GM21423 (cell line): Measurements from ENCODE around the gene SMIM33.
"Not testable (repeated sequence)": the region's sequence is repeated elsewhere in the genome, so short reads cannot be mapped to it uniquely, and the experiment has no call there.

ENCODE experiments used
- ATAC-seq: cut with Tn5 transposase; IDR thresholded peaks from one replicate; pipeline ENCODE4 v1.9.1; 2021; ENCODE audit warnings: mild to moderate bottlenecking, moderate library complexity; ENCODE audit not compliant: unreplicated experiment

SMIM33 gene

GRCh38 chr5:139456776-139457175, 14.0 kb upstream of the SMIM33 start:
- ATAC-seq = no peak

- ATAC-seq = no peak
These were observed 13.6 kb upstream of the SMIM33 start for GRCh38 chr5:139457241-139457640.

GRCh38 chr5:139457653-139458306, 13.0 kb upstream of the SMIM33 start:
- peak; percentile 28 for ATAC-seq

GRCh38 chr5:139458580-139459407, 12.0 kb upstream of the SMIM33 start:
- peak; percentile 69 for ATAC-seq

GRCh38 chr5:139459451-139459934, 11.3 kb upstream of the SMIM33 start:
- ATAC-seq = no peak

GRCh38 chr5:139460455-139460854, 10.3 kb upstream of the SMIM33 start:
- no peak for ATAC-seq

- no peak for ATAC-seq
These were observed 9.6 kb upstream of the SMIM33 start for GRCh38 chr5:139461176-139461575.

GRCh38 chr5:139461698-139462097, 9.1 kb upstream of the SMIM33 start:
- ATAC-seq = no peak

- no peak for ATAC-seq
These were observed 8.1 kb upstream of the SMIM33 start, which contains the start of gene ECSCR for GRCh38 chr5:139462586-139463276. ECSCR (minus strand) TSS chr5:139462743; CDS start chr5:139462670, 73 bp downstream.

GRCh38 chr5:139468421-139468931, 2.3 kb upstream of the SMIM33 start:
- no peak for ATAC-seq

GRCh38 chr5:139472386-139473030, 1.7 kb downstream of the SMIM33 start:
- ATAC-seq = no peak

GRCh38 chr5:139473105-139473504, 2.3 kb downstream of the SMIM33 start:
- no peak for ATAC-seq

GRCh38 chr5:139473565-139473964, 2.8 kb downstream of the SMIM33 start:
- ATAC-seq = no peak

GRCh38 chr5:139474890-139475791, 4.3 kb downstream of the SMIM33 start:
- ATAC-seq = no peak

GRCh38 chr5:139475865-139476617, 5.2 kb downstream of the SMIM33 start:
- no peak for ATAC-seq

- not testable (repeated sequence) for ATAC-seq
These were observed 8.0 kb downstream of the SMIM33 start for GRCh38 chr5:139478657-139479423.

- not testable (repeated sequence) for ATAC-seq
These were observed 8.9 kb downstream of the SMIM33 start for GRCh38 chr5:139479729-139480128.

- no peak for ATAC-seq
These were observed 10.3 kb downstream of the SMIM33 start for GRCh38 chr5:139481122-139481533.
